Uterus (tissue), 4 donors: Measurements from ENCODE around the gene RNASEH2B. TPM values are rescaled to one million over a fixed set of nuclear protein-coding genes. Genes with fewer than 3 reads are reported as not detected.

ENCODE experiments used
- DNase-seq, 2 donors: peaks; one replicate each; pipeline ENCODE4 v3.0.0-alpha.2; 2019 to 2020
- H3K27ac ChIP-seq, 2 donors: fragments of 200-600 bp; sonication (generic); 1 replicate in 1 of 2; 2 replicates in 1 of 2; pipeline ENCODE4 v1.5.1; 2016 to 2018
- H3K27me3 ChIP-seq, 2 donors: fragments of 200-600 bp; sonication (generic); one replicate each; pipeline ENCODE4 v1.5.1; 2018 to 2019; ENCODE audit warnings: control low read depth in 1 of 2
- H3K36me3 ChIP-seq, 2 donors: fragments of 200-600 bp; sonication (generic); one replicate each; pipeline ENCODE4 v1.5.1; 2019; ENCODE audit warnings: control low read depth in 1 of 2
- H3K4me1 ChIP-seq, 2 donors: fragments of 200-600 bp; sonication (generic); one replicate each; pipeline ENCODE4 v1.5.1; 2018 to 2019; ENCODE audit warnings: control low read depth in 1 of 2
- H3K4me3 ChIP-seq, 2 donors: fragments of 200-600 bp; sonication (generic); 1 replicate in 1 of 2; 2 replicates in 1 of 2; pipeline ENCODE4 v1.5.1; 2018 to 2019; ENCODE audit warnings: mild to moderate bottlenecking in 1 of 2
- H3K9me3 ChIP-seq, 2 donors: fragments of 200-600 bp; sonication (generic); one replicate each; pipeline ENCODE4 v1.5.1; 2019; ENCODE audit warnings: control low read depth in 1 of 2
- CTCF ChIP-seq, 4 experiments: fragments of 200-600 bp in 2 of 4; fragments of 450-650 bp in 2 of 4; sonication (generic) in 2 of 4; IDR thresholded peaks; one replicate each; pipeline ENCODE4 v1.5.1; 2016 to 2019; ENCODE audit warnings: antibody characterized with exemption in 4 of 4, mild to moderate bottlenecking in 2 of 4, moderate library complexity in 1 of 4
- POLR2A ChIP-seq, 2 donors: fragments of 450-650 bp; IDR thresholded peaks; one replicate each; pipeline ENCODE4 v1.6.1; 2016; ENCODE audit warnings: antibody characterized with exemption in 2 of 2, mild to moderate bottlenecking in 1 of 2, moderate library complexity in 1 of 2
- intact Hi-C: fragments of 100-400 bp; cut with DNase I; formaldehyde crosslinking; loops from one replicate; pipeline ENCODE4 v1.15.1; 2023; ENCODE audit warnings: low total_unique reads
- total RNA-seq, 4 donors: library from RNA; depleted of rRNA in 3 of 4; stranded (reverse); fragments of >200 nt in 3 of 4; gene quantifications; one replicate each; pipeline versions ENCODE4 v1.1.0 to v1.2.4, GENCODE V29; 2014 to 2023
- donor health status: DM: yes; HTN: yes; CAD: no.

RNASEH2B gene
- total RNA-seq, 4 donors from 2014 or later = 101 to 183 (median 155) TPM

DNA sequence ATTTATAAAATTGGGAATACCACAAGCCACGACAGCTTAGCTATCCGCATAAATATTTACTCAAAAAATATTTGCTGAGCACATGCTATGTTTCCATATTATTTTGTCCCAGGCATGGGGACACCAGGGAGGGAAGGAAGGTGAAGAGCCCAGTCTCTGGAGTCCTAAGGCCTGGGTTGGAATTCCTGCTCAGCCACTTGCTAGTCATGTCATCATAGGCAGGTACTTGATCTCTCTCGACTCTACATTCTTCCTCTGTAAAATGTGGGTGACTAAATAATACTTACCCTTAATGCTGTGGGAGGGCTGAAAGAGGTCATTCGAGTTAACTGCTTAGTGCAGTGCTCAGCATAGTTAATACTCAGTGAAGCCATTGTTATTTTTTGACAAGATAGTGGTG, 4.3 kb upstream of the RNASEH2B start:
- Histone ChIP-seq H3K4me3 (no peak overlapping the region), H3K4me1 (no peaks in the 10 kb centered on the region), H3K9me3 (no peaks in the 10 kb centered on the region), H3K36me3 (no peaks in the 10 kb centered on the region), H3K27me3 (no peaks in the 10 kb centered on the region), H3K27ac (no peak overlapping the region)
- no peak for TF ChIP-seq POLR2A (IDR thresholded peaks at IDR 0.05)
- TF ChIP-seq CTCF (IDR thresholded peaks at IDR 0.05) = no peak
- intact Hi-C loops = no loop called here
- DNase-seq = no peak

DNA sequence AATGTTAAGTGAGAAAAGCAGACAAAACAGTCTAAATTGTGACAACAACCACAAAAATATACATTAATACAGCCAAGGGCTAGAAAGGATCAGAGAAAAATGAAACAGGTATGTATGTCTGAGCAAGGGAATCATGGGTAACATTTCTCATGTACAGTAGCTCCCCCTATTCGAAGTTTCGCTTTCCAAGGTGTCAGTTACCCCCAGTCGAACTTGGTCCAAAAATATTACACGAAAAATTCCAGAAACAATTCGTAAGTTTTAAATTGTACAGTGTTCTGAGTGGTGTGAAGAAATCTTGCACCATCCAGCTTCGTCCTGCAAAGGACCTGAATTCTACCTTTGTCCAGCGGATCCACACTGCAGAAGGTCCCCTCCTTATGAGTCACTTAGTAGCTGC, 1.8 kb upstream of the RNASEH2B start:
- Histone ChIP-seq H3K4me3 (no peak overlapping the region), H3K36me3 (no peaks in the 10 kb centered on the region), H3K9me3 (no peaks in the 10 kb centered on the region), H3K4me1 (peaks cover 0 to 5% of the 10 kb centered on the region in 2 donors), H3K27me3 (no peaks in the 10 kb centered on the region), H3K27ac (no peak overlapping the region)
- no peak for DNase-seq
- intact Hi-C loops = no loop called here
- TF ChIP-seq CTCF (IDR thresholded peaks at IDR 0.05) (no peak), POLR2A (IDR thresholded peaks at IDR 0.05) (no peak)

- H3K27me3 ChIP-seq = no peaks in the 10 kb centered on the region
- no peak for DNase-seq
- no peak overlapping the region for H3K4me3 ChIP-seq
- no peak for TF ChIP-seq POLR2A (IDR thresholded peaks at IDR 0.05)
- TF ChIP-seq CTCF (IDR thresholded peaks at IDR 0.05) = no peak
- H3K27ac ChIP-seq = no peak overlapping the region
- no peaks in the 10 kb centered on the region for H3K9me3 ChIP-seq
- H3K4me1 ChIP-seq = peaks cover 4 to 5% of the 10 kb centered on the region in 2 donors
- intact Hi-C loops = no loop called here
- no peaks in the 10 kb centered on the region for H3K36me3 ChIP-seq
Observed at GRCh38 chr13:50908371-50908770, 1.2 kb upstream of the RNASEH2B start.

- peak in 1 of 2 donors; percentile 49 for DNase-seq
Observed at GRCh38 chr13:50910485-50910805, 854 bp downstream of the RNASEH2B start.

GRCh38 chr13:50911081-50911631, 1.6 kb downstream of the RNASEH2B start:
- intact Hi-C loops = no loop called here
- peak overlapping the region in 1 of 2 donors; percentile 92 for H3K4me3 ChIP-seq
- DNase-seq = no peak
- H3K4me1 ChIP-seq = peaks cover 5% of the 10 kb centered on the region in 2 donors
- peak overlapping the region; percentile 95 for H3K27ac ChIP-seq
- no peaks in the 10 kb centered on the region for H3K9me3 ChIP-seq
- H3K36me3 ChIP-seq = no peaks in the 10 kb centered on the region
- TF ChIP-seq POLR2A (IDR thresholded peaks at IDR 0.05) (no peak), CTCF (IDR thresholded peaks at IDR 0.05) (no peak)
- no peaks in the 10 kb centered on the region for H3K27me3 ChIP-seq

More at GRCh38 chr13:50910485-50910805, 854 bp downstream of the RNASEH2B start:
- intact Hi-C loops = no loop called here
- Histone ChIP-seq H3K27ac (peak overlapping the region; percentile 95), H3K4me1 (peaks cover 5% of the 10 kb centered on the region in 2 donors), H3K9me3 (no peaks in the 10 kb centered on the region), H3K36me3 (no peaks in the 10 kb centered on the region), H3K4me3 (peak overlapping the region; percentile 80 to 92), H3K27me3 (no peaks in the 10 kb centered on the region)
- TF ChIP-seq POLR2A (IDR thresholded peaks at IDR 0.05) = no peak
- TF ChIP-seq CTCF (IDR thresholded peaks at IDR 0.05) = no peak
